T-cell (primary cell): ENCODE measurements around the gene RUNX2. TPM values are rescaled to one million over a fixed set of nuclear protein-coding genes. Genes with fewer than 3 reads are reported as not detected.
A peak's percentile ranks its signal among the peaks of the same experiment; 100 is the strongest.

Experiments
- ATAC-seq, 4 experiments: fragments of 200-7000 bp in 3 of 4; fragments of 150-1000 bp in 1 of 4; cut with Tn5 transposase; replicated peaks in 1 of 4; 1 replicate in 3 of 4; 2 replicates in 1 of 4; pipeline ENCODE4 v1.10.0; 2021; ENCODE audit warnings: moderate library complexity in 3 of 4, mild to moderate bottlenecking in 2 of 4, moderate number of reproducible peaks in 1 of 4
- CTCF ChIA-PET, 2 donors: fragments of 300-600 bp; sonication (Branson Sonifier 250); formaldehyde crosslinking; loops; one replicate each; lab custom pipeline; 2022; ENCODE audit warnings: antibody characterized with exemption in 2 of 2; lab: Charles Lee
- POLR2A ChIA-PET, 2 donors: fragments of 300-600 bp; sonication (Branson Sonifier 250); formaldehyde crosslinking; loops; one replicate each; lab custom pipeline; 2022; ENCODE audit warnings: antibody characterized with exemption in 2 of 2; lab: Charles Lee
- DNase-seq, 35 experiments: peaks; one replicate each; pipeline versions ENCODE4 v3.0.0 to v3.0.0-alpha.2; 2013 to 2023
- H3K27ac ChIP-seq: one replicate; pipeline ENCODE4 v1.5.1; 2013; ENCODE audit warnings: low read length
- H3K27me3 ChIP-seq, 2 experiments: replicated peaks in 1 of 2; 1 replicate in 1 of 2; 2 replicates in 1 of 2; pipeline versions ENCODE4 v1.6.1 to v1.7.0; 2013; ENCODE audit warnings: low read length in 1 of 2, mixed read lengths in 1 of 2; ENCODE audit not compliant: control insufficient read depth in 2 of 2, insufficient read depth in 2 of 2; ENCODE audit errors: extremely low read depth in 1 of 2
- H3K36me3 ChIP-seq, 2 donors: 1 replicate in 1 of 2; 2 replicates in 1 of 2; pipeline versions ENCODE4 v1.6.1 to v1.7.0; 2013; ENCODE audit warnings: low read length in 1 of 2; ENCODE audit not compliant: control insufficient read depth in 2 of 2, insufficient read depth in 1 of 2; ENCODE audit errors: extremely low read depth in 1 of 2
- H3K4me1 ChIP-seq, 2 experiments: 1 replicate in 1 of 2; 2 replicates in 1 of 2; pipeline versions ENCODE4 v1.6.1 to v1.7.0; 2013; ENCODE audit warnings: low read length in 2 of 2, mixed read lengths in 1 of 2; ENCODE audit not compliant: insufficient read depth in 2 of 2, control insufficient read depth in 1 of 2; ENCODE audit errors: extremely low read depth in 1 of 2
- H3K4me3 ChIP-seq, 2 donors: 1 replicate in 1 of 2; 2 replicates in 1 of 2; pipeline versions ENCODE4 v1.5.1 to v1.7.0; 2013; ENCODE audit warnings: mild to moderate bottlenecking in 2 of 2, low read length in 1 of 2, moderate library complexity in 1 of 2; ENCODE audit not compliant: control insufficient read depth in 1 of 2; ENCODE audit errors: extremely low read depth in 1 of 2
- H3K9me3 ChIP-seq: 2 replicates; pipeline ENCODE4 v1.7.0; 2013
- H3K27ac Mint-ChIP-seq, 2 donors: one replicate each; pipeline ENCODE4 v1.8.0; 2020 to 2021; ENCODE audit warnings: mild to moderate bottlenecking in 2 of 2, mixed read lengths in 2 of 2
- H3K27me3 Mint-ChIP-seq, 2 donors: one replicate each; pipeline ENCODE4 v1.8.0; 2021 to 2022; ENCODE audit warnings: mixed read lengths in 2 of 2
- H3K36me3 Mint-ChIP-seq: one replicate; pipeline ENCODE4 v1.8.0; 2021; ENCODE audit warnings: mixed read lengths
- H3K4me1 Mint-ChIP-seq, 3 donors: one replicate each; pipeline ENCODE4 v1.8.0; 2020 to 2022; ENCODE audit warnings: mixed read lengths in 3 of 3, mild to moderate bottlenecking in 1 of 3
- H3K4me3 Mint-ChIP-seq, 3 donors: one replicate each; pipeline ENCODE4 v1.8.0; 2020 to 2022; ENCODE audit warnings: mild to moderate bottlenecking in 3 of 3, mixed read lengths in 3 of 3, moderate library complexity in 3 of 3
- H3K9me3 Mint-ChIP-seq, 3 donors: one replicate each; pipeline ENCODE4 v1.8.0; 2020 to 2022; ENCODE audit warnings: mixed read lengths in 3 of 3
- WGBS: methylation state at CpG from one replicate; pipeline ENCODE4 v1.1.5; 2013; ENCODE audit warnings: missing lambda C conversion rate; ENCODE audit not compliant: insufficient coverage; 5-methylcytosine and 5-hydroxymethylcytosine counted together
- total RNA-seq, 35 experiments: library from RNA in 6 of 35; stranded (reverse) in 6 of 35; fragments of 120-200 nt in 1 of 35; gene quantifications; one replicate each; pipeline versions ENCODE4 v1.2.1 to v1.2.4 and lab custom pipeline; 2013 to 2026

Gene RUNX2
- total RNA-seq, 5 donors from 2014 or later (not counting 1 experiment from before 2014, with no cell fraction given), result 14.4 to 31.8 (median 22.4) TPM

DNA sequence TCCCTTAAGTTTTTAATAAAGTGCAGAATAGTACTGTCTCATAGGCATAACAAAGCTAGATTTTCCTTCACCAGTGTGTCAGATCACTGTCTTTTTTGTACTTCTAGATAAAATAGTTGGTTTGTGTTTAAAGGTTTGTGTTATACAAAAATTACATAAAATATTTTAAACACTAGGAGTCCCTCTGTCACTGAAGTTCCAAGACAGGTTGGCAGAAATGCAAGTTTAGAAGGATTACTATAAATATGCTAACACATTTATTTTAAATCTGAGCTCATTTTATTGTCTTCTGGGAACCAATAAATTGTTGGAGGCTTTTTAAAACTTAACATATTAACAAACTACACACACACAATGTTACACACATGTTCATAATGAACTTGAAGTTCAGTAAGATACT lies 30.8 kb upstream of the RUNX2 start:
- Histone ChIP-seq H3K4me3 (no peak overlapping the region), H3K9me3 (peaks cover 2% of the 10 kb centered on the region), H3K36me3 (no peaks in the 10 kb centered on the region), H3K27ac (no peak overlapping the region), H3K4me1 (peaks cover 0 to 4% of the 10 kb centered on the region in 2 experiments), H3K27me3 (no peaks in the 10 kb centered on the region)
- Mint-ChIP-seq H3K27ac (peak overlapping the region in 1 of 2 donors; percentile 16), H3K4me3 (no peak overlapping the region), H3K9me3 (no peaks in the 10 kb centered on the region), H3K4me1 (peaks cover 24 to 47% (median 27%) of the 10 kb centered on the region in 3 donors), H3K36me3 (no peaks in the 10 kb centered on the region), H3K27me3 (no peaks in the 10 kb centered on the region)
- CTCF ChIA-PET, result interaction anchor here in 1 of 2 donors (0.7 kb wide), 1 partner anchor 410 kb away, joined by 3 read pairs; no protein-coding TSS in a partner anchor
- ATAC-seq, result no peak
- DNase-seq, result no peak
- POLR2A ChIA-PET, result interaction anchor here in 1 of 2 donors (0.8 kb wide), 1 partner anchor 41 kb away, joined by 3 read pairs; no protein-coding TSS in a partner anchor

DNA sequence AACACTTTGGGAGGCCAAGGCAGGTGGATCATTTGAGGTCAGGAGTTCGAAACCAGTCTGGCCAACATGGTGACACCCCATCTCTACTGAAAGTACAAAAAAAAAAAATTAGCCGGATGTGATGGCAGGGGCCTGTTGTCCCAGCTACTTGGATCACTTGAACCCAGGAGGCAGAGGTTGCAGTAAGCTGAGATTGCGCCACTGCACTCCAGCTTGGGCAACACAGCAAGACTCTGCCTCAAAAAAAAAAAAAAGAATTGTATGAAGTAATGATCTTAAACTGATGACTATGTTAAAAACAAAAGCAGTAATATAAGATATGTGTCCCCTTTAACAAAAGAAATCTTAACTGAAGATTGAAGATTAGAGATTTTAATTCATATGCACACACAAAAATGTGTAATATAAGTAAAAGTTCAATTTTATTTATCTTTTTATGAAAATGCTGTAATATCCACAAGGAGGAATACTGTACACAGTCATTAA lies 29.0 kb upstream of the RUNX2 start:
- H3K36me3 ChIP-seq, result no peaks in the 10 kb centered on the region
- CTCF ChIA-PET, result no interaction called here
- H3K4me1 Mint-ChIP-seq, result peaks cover 6 to 33% (median 14%) of the 10 kb centered on the region in 3 donors

GRCh38 chr6:45300736-45301135 lies 27.4 kb upstream of the RUNX2 start:
- Histone ChIP-seq H3K27me3 (no peaks in the 10 kb centered on the region), H3K27ac (no peak overlapping the region), H3K9me3 (no peaks in the 10 kb centered on the region), H3K4me1 (no peaks in the 10 kb centered on the region), H3K4me3 (no peak overlapping the region), H3K36me3 (no peaks in the 10 kb centered on the region)
- no peaks in the 10 kb centered on the region for H3K27me3 Mint-ChIP-seq
- peak overlapping the region in 1 of 2 donors; percentile 50 for H3K27ac Mint-ChIP-seq
- peaks cover 0 to 5% (median under 1%) of the 10 kb centered on the region in 3 donors for H3K9me3 Mint-ChIP-seq
- H3K4me3 Mint-ChIP-seq, result no peak overlapping the region
- DNase-seq (no peak), ATAC-seq (no peak)
- no CpG with 5 or more reads among the region's 1 CpG for WGBS
- peaks cover 4% of the 10 kb centered on the region for H3K36me3 Mint-ChIP-seq
- CTCF ChIA-PET, result interaction anchor here in 1 of 2 donors (0.7 kb wide), 1 partner anchor 9 kb away, joined by 3 read pairs; no protein-coding TSS in a partner anchor
- H3K4me1 Mint-ChIP-seq, result peaks cover 0 to 25% (median 6%) of the 10 kb centered on the region in 3 donors
- POLR2A ChIA-PET, result no interaction called here

More for the DNA sequence above, 29.0 kb upstream of the RUNX2 start:
- Histone ChIP-seq H3K4me1 (no peaks in the 10 kb centered on the region), H3K9me3 (no peaks in the 10 kb centered on the region), H3K4me3 (no peak overlapping the region), H3K27me3 (no peaks in the 10 kb centered on the region), H3K27ac (no peak overlapping the region)
- Mint-ChIP-seq H3K27me3 (no peaks in the 10 kb centered on the region), H3K9me3 (no peaks in the 10 kb centered on the region), H3K36me3 (peaks cover 4% of the 10 kb centered on the region), H3K27ac (no peak overlapping the region), H3K4me3 (no peak overlapping the region)
- DNase-seq (no peak), ATAC-seq (no peak)
- POLR2A ChIA-PET, result interaction anchor here in 1 of 2 donors (0.8 kb wide), 1 partner anchor 978 kb away, joined by 3 read pairs; no protein-coding TSS in a partner anchor
- 100% methylated on average over 1 of the region's 3 CpGs for WGBS

- ChIA-PET CTCF (no interaction called here), POLR2A (interaction anchor here in 1 of 2 donors (0.5 kb wide), 1 partner anchor 77 kb away, joined by 10 read pairs; no protein-coding TSS in a partner anchor)
- Histone ChIP-seq H3K4me1 (no peaks in the 10 kb centered on the region), H3K4me3 (no peak overlapping the region), H3K9me3 (no peaks in the 10 kb centered on the region), H3K27me3 (no peaks in the 10 kb centered on the region), H3K36me3 (no peaks in the 10 kb centered on the region), H3K27ac (no peak overlapping the region)
- no peak overlapping the region for H3K4me3 Mint-ChIP-seq
- no CpG with 5 or more reads among the region's 3 CpGs for WGBS
- peaks cover 0 to 11% (median 9%) of the 10 kb centered on the region in 3 donors for H3K9me3 Mint-ChIP-seq
- ATAC-seq, result no peak
- H3K36me3 Mint-ChIP-seq, result peaks cover 11% of the 10 kb centered on the region
- peaks cover 0 to 32% (median 13%) of the 10 kb centered on the region in 3 donors for H3K4me1 Mint-ChIP-seq
- H3K27ac Mint-ChIP-seq, result no peak overlapping the region
- DNase-seq, result no peak
- H3K27me3 Mint-ChIP-seq, result no peaks in the 10 kb centered on the region
Measured at GRCh38 chr6:45301348-45302142, 26.6 kb upstream of the RUNX2 start.

GRCh38 chr6:45302832-45303231 lies 25.3 kb upstream of the RUNX2 start:
- no peak for DNase-seq
- Histone ChIP-seq H3K4me1 (no peaks in the 10 kb centered on the region), H3K9me3 (no peaks in the 10 kb centered on the region), H3K36me3 (no peaks in the 10 kb centered on the region), H3K4me3 (no peak overlapping the region), H3K27me3 (no peaks in the 10 kb centered on the region), H3K27ac (no peak overlapping the region)
- no CpG with 5 or more reads among the region's 3 CpGs for WGBS
- H3K4me3 Mint-ChIP-seq, result no peak overlapping the region
- no peak for ATAC-seq
- ChIA-PET CTCF (no interaction called here), POLR2A (no interaction called here)
- no peaks in the 10 kb centered on the region for H3K27me3 Mint-ChIP-seq
- peaks cover 0 to 29% (median 17%) of the 10 kb centered on the region in 3 donors for H3K4me1 Mint-ChIP-seq
- peaks cover 0 to 11% (median 10%) of the 10 kb centered on the region in 3 donors for H3K9me3 Mint-ChIP-seq
- peaks cover 11% of the 10 kb centered on the region for H3K36me3 Mint-ChIP-seq
- no peak overlapping the region for H3K27ac Mint-ChIP-seq

- Mint-ChIP-seq H3K4me3 (no peak overlapping the region), H3K4me1 (peaks cover 19 to 41% (median 37%) of the 10 kb centered on the region in 3 donors), H3K36me3 (peaks cover 11% of the 10 kb centered on the region), H3K9me3 (peaks cover 0 to 14% (median 11%) of the 10 kb centered on the region in 3 donors), H3K27me3 (no peaks in the 10 kb centered on the region), H3K27ac (no peak overlapping the region)
- H3K9me3 ChIP-seq, result no peaks in the 10 kb centered on the region
- no peak for ATAC-seq
- H3K4me3 ChIP-seq, result no peak overlapping the region
- H3K36me3 ChIP-seq, result no peaks in the 10 kb centered on the region
- WGBS, result 73% methylated on average over 1 of the region's 1 CpG
- POLR2A ChIA-PET, result no interaction called here
- DNase-seq, result no peak
- no peaks in the 10 kb centered on the region for H3K27me3 ChIP-seq
- CTCF ChIA-PET, result no interaction called here
- no peak overlapping the region for H3K27ac ChIP-seq
- H3K4me1 ChIP-seq, result peaks cover 7 to 9% of the 10 kb centered on the region in 2 experiments
Measured at GRCh38 chr6:45305546-45305945, 22.6 kb upstream of the RUNX2 start.
